Astrocyte of the cerebellum (primary cell): ENCODE results near the gene TPI1.

Experiments used
- DNase-seq: peaks from one replicate; pipeline ENCODE4 v3.0.0-alpha.2; 2011; ENCODE audit warnings: low read depth
- H3K4me3 ChIP-seq: 2 replicates; pipeline ENCODE4 v1.5.1; 2011; ENCODE audit warnings: mild to moderate bottlenecking, low read depth, low read length, moderate library complexity
- in situ Hi-C: cut with HindIII; loops from 2 replicates; pipeline ENCODE4 v1.10.0; 2017; ENCODE audit warnings: low sequenced_read_pairs
- TF ChIP-seq, protein P1 (sequence below): IDR thresholded peaks from 2 replicates; pipeline ENCODE4 v1.5.1; 2012; ENCODE audit warnings: low read length, low read depth, moderate library complexity, mild to moderate bottlenecking; ENCODE audit errors: missing control alignments

TPI1 gene

GRCh38 chr12:6852651-6853354 is 14.5 kb upstream of the TPI1 start:
- peak overlapping the region; percentile 79 for H3K4me3 ChIP-seq
- DNase-seq, result no peak
- in situ Hi-C loops, result no loop called here
- TF ChIP-seq, protein P1, sequence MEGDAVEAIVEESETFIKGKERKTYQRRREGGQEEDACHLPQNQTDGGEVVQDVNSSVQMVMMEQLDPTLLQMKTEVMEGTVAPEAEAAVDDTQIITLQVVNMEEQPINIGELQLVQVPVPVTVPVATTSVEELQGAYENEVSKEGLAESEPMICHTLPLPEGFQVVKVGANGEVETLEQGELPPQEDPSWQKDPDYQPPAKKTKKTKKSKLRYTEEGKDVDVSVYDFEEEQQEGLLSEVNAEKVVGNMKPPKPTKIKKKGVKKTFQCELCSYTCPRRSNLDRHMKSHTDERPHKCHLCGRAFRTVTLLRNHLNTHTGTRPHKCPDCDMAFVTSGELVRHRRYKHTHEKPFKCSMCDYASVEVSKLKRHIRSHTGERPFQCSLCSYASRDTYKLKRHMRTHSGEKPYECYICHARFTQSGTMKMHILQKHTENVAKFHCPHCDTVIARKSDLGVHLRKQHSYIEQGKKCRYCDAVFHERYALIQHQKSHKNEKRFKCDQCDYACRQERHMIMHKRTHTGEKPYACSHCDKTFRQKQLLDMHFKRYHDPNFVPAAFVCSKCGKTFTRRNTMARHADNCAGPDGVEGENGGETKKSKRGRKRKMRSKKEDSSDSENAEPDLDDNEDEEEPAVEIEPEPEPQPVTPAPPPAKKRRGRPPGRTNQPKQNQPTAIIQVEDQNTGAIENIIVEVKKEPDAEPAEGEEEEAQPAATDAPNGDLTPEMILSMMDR, result no peak

GRCh38 chr12:6853626-6854025 is 13.7 kb upstream of the TPI1 start:
- H3K4me3 ChIP-seq, result peak overlapping the region; percentile 79
- in situ Hi-C loops, result no loop called here
- TF ChIP-seq, protein P1, result no peak
- no peak for DNase-seq

DNA sequence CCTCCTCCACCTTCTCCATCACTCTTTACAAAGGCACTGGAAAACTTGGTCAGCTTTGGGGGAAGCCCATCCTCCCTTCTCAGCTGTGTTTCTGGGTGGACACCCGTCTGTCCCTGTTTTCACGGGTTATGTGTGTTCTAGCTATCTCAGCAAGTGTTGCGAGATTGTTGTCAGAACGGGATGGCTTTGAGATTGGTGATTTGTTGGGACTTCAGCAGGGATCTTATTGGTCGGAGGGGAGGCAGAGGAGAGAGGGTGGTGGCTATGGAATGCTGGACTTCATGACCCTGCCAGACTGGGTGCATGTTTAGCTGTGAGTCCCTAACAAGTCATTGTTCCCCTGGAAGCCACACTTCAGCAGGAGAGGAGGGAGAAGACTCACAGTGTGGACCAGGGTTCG is 13.3 kb upstream of the TPI1 start:
- H3K4me3 ChIP-seq, result no peak overlapping the region
- in situ Hi-C loops, result no loop called here
- TF ChIP-seq, protein P1, result no peak
- DNase-seq, result no peak

DNA sequence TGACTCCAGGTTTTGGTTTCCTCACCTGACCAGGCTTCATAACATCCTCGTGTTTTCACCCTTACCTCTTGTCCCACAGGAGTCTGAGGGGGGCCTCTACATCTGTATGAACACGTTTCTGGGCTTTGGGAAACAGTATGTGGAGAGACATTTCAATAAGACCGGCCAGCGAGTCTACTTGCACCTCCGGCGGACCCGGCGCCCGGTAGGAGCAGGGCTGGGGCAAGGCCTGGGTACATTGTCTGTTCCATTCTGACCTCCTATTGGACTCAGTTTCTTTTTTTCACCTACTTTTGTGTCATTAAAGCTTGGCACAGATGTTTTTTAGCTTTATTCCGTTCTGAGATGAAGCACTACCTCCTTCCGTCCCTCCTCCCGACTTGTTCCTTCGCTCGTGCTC is 12.0 kb upstream of the TPI1 start:
- DNase-seq, result no peak
- no peak overlapping the region for H3K4me3 ChIP-seq
- TF ChIP-seq, protein P1, result no peak
- in situ Hi-C loops, result no loop called here

DNA sequence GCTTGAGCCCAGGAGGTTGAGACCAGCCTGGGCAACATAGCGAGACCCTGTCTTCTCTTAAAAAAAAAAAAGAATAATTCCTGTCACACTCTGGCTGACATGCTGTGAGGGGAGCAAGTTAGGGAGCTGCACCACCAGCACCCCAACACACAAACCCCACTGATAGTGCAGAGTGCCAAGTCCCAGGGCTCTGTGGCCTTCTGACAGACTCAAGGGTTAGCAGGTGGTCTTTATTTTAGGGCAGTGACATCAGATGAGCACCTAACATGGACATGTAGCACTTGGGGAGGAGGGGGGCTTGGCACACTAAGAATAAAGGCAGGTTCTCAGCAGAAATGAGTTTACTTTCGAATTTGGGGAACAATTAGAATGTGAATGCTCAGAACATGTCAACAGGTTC is 8.5 kb upstream of the TPI1 start:
- TF ChIP-seq, protein P1, result no peak
- DNase-seq, result no peak
- in situ Hi-C loops, result no loop called here
- no peak overlapping the region for H3K4me3 ChIP-seq

DNA sequence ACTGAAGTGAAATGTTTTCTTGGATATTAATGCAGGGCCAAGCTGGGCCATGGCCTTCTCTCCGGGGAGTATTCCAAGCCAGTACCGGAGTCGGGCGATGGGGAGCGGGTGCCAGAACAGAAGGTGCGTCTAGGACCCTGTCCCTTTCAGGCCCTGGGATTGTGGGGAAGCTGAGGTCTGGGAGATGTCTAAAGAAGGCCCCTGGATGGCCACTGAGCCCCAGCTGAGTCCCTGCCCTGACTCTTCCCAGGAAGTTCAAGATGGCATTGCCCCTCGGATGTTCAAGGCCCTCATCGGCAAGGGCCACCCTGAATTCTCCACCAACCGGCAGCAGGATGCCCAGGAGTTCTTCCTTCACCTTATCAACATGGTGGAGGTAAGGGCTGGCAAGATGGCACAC is 7.2 kb upstream of the TPI1 start:
- TF ChIP-seq, protein P1, result no peak
- no peak for DNase-seq
- in situ Hi-C loops, result no loop called here
- no peak overlapping the region for H3K4me3 ChIP-seq
